Measurements from ENCODE around the gene TEX19.

Gene TEX19

DNA sequence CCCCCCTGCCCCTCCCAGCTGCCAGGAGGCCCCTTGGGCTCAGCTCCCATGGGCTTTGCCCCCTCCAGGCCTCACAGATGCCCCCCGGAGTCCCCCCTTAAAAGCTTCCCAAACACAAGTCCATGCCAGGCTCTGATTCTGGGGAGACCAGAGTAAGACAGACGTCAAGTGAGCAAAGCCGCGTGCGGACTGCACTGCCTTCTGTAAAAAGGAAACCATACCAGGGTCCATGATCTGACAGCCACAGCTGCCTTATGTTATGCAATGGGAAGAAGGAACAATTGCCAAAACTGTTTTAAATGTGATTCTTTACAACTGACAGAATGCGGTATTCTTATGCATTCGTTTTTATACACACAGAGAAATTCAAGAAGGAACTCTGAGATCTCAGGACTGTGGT is 41.2 kb downstream of the TEX19 start:
- Histone ChIP-seq H3K4me1 (ENCODE audit: control insufficient read depth in 5 of 5, insufficient read depth in 5 of 5, low read length in 5 of 5) (peaks cover 4 to 27% (median 25%) of the 10 kb centered on the region in 5 donors), H3K9ac (ENCODE audit: low read length in 5 of 5) (no peak overlapping the region), H3K27ac (ENCODE audit: low read depth, low read length) (no peak overlapping the region), H3K9me3 (ENCODE audit: control insufficient read depth in 5 of 5, low read length in 5 of 5) (no peaks in the 10 kb centered on the region), H3K4me3 (ENCODE audit: low read depth in 1 of 5, low read length in 5 of 5) (no peak overlapping the region), H3K27me3 (ENCODE audit: control insufficient read depth in 5 of 5, insufficient read depth in 4 of 5, low read length in 5 of 5) (no peaks in the 10 kb centered on the region), H3K36me3 (ENCODE audit: control insufficient read depth in 5 of 5, insufficient read depth in 5 of 5, low read length in 5 of 5) (peaks cover 0 to 19% (median 18%) of the 10 kb centered on the region in 5 donors)

DNA sequence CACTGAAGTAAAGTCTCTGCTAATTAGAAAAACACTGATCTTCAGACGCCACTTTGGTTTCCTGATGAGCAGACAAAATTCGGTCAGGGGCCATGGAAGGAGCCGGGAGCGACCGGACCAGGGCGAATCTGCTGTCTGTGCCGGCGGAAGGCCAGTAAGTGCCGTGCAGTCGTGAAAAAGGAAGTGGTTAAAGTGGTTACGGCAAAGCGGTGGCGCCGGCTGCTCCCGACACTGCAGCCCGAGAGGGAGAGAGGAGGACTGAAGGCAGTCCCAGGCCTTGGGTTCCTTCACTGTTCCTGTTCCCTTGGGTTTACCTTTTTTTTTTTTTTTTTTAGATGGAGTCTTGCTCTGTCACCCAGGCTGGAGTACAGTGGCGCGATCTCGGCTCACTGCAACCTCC is 41.8 kb downstream of the TEX19 start:
- peaks cover 0 to 19% (median 18%) of the 10 kb centered on the region in 5 donors for H3K36me3 ChIP-seq (ENCODE audit: control insufficient read depth in 5 of 5, insufficient read depth in 5 of 5, low read length in 5 of 5)
- no peak overlapping the region for H3K9ac ChIP-seq (ENCODE audit: low read length in 5 of 5)
- no peaks in the 10 kb centered on the region for H3K9me3 ChIP-seq (ENCODE audit: control insufficient read depth in 5 of 5, low read length in 5 of 5)
- H3K4me1 ChIP-seq (ENCODE audit: control insufficient read depth in 5 of 5, insufficient read depth in 5 of 5, low read length in 5 of 5) = peaks cover 4 to 27% (median 25%) of the 10 kb centered on the region in 5 donors
- no peak overlapping the region for H3K4me3 ChIP-seq (ENCODE audit: low read depth in 1 of 5, low read length in 5 of 5)
- H3K27me3 ChIP-seq (ENCODE audit: control insufficient read depth in 5 of 5, insufficient read depth in 4 of 5, low read length in 5 of 5) = no peaks in the 10 kb centered on the region
- H3K27ac ChIP-seq (ENCODE audit: low read depth, low read length) = no peak overlapping the region

DNA sequence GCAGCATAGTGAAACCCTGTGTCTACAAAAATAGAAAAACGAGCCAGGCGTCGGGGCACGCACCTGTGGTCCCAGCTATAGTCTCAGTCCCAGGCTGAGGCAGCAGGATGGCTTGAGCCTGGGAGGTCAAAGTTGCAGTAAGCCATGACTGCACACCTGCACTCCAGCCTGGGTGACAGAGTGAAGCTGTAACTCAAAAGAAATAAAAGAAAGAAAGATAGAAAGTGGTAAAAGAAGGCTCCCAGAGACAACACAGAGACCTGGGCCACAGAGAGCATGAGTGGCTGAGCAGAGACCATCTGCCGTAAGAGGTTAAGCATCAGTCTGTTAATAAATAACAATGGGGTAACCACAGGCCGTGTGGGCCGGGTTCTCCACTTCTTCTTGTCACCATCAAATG is 43.8 kb downstream of the TEX19 start:
- Histone ChIP-seq H3K9me3 (ENCODE audit: control insufficient read depth in 5 of 5, low read length in 5 of 5) (no peaks in the 10 kb centered on the region), H3K9ac (ENCODE audit: low read length in 5 of 5) (no peak overlapping the region), H3K4me1 (ENCODE audit: control insufficient read depth in 5 of 5, insufficient read depth in 5 of 5, low read length in 5 of 5) (peaks cover 2 to 18% (median 14%) of the 10 kb centered on the region in 5 donors), H3K4me3 (ENCODE audit: low read depth in 1 of 5, low read length in 5 of 5) (no peak overlapping the region), H3K36me3 (ENCODE audit: control insufficient read depth in 5 of 5, insufficient read depth in 5 of 5, low read length in 5 of 5) (peaks cover 0 to 29% (median 19%) of the 10 kb centered on the region in 5 donors), H3K27ac (ENCODE audit: low read depth, low read length) (no peak overlapping the region), H3K27me3 (ENCODE audit: control insufficient read depth in 5 of 5, insufficient read depth in 4 of 5, low read length in 5 of 5) (no peaks in the 10 kb centered on the region)

DNA sequence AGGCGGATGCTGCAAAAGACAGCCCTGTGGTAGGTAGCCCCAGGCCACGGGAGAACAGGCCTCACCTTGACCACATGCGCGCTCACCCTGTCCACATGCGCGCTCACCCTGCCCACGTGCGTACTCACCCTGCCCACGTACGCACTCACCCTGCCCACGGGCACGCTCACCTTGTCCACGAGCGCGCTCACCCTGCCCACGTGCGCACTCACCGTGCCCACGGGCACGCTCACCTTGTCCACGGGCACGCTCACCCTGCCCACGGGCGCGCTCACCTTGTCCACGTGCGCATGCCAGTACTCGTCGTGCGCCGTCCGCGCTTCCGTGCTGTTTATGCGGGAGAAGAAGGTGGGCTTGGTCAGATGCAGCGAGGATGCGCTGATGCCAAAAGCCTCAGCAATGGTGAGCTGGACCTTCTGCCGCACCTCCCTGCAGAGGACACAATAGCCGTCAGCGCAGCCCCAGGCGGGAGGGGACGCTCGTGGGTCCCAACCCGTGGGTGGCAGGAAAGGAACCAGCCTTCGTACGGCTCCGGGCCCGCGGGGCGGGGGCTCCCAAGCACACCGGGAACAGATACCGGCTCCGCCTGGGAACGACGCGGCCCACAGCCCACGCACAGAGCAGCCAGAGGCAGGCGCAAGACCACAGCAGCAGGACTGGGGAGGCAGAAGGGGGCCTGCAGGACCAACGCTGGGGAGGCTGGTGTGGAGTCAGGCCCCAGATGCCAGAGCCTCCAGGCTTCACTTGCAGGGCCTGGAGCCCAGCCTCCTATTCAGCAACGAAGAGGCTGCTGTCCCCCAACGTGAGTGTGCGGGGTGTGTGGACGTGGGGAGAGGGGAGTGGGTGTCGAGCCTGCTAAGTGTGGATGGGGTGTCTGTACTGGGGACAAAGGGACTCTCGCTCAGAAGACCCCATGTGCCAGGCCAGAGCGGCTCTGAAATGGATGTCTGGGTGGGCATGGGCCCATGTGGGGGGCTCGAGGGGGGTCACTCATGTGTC is 44.9 kb downstream of the TEX19 start:
- Histone ChIP-seq H3K27me3 (ENCODE audit: control insufficient read depth in 5 of 5, insufficient read depth in 4 of 5, low read length in 5 of 5) (no peaks in the 10 kb centered on the region), H3K9me3 (ENCODE audit: control insufficient read depth in 5 of 5, low read length in 5 of 5) (no peaks in the 10 kb centered on the region), H3K27ac (ENCODE audit: low read depth, low read length) (no peak overlapping the region), H3K9ac (ENCODE audit: low read length in 5 of 5) (no peak overlapping the region), H3K4me3 (ENCODE audit: low read depth in 1 of 5, low read length in 5 of 5) (no peak overlapping the region), H3K4me1 (ENCODE audit: control insufficient read depth in 5 of 5, insufficient read depth in 5 of 5, low read length in 5 of 5) (peaks cover 2 to 14% (median 13%) of the 10 kb centered on the region in 5 donors), H3K36me3 (ENCODE audit: control insufficient read depth in 5 of 5, insufficient read depth in 5 of 5, low read length in 5 of 5) (peaks cover 0 to 35% (median 24%) of the 10 kb centered on the region in 5 donors)

DNA sequence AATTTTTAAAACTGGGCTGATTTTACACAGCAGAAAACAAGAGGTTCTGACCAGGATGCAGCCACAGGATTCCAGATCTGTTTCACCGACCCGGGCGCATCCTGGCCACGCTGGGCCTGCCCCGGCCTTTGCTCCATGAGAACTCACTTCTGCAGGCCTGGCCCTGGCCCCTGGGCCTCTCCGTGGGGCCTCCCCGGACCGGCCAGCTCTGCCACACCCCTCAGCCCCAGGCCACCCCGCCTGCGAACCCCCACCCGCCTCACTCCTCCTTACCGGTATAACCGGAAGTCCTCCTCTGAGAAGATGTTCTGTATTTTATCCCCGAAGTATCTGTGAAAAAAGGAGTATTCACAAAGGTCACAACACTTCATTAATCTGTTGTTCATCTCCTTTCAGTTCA is 46.0 kb downstream of the TEX19 start:
- Histone ChIP-seq H3K36me3 (ENCODE audit: control insufficient read depth in 5 of 5, insufficient read depth in 5 of 5, low read length in 5 of 5) (peaks cover 0 to 41% (median 27%) of the 10 kb centered on the region in 5 donors), H3K4me3 (ENCODE audit: low read depth in 1 of 5, low read length in 5 of 5) (no peak overlapping the region), H3K27me3 (ENCODE audit: control insufficient read depth in 5 of 5, insufficient read depth in 4 of 5, low read length in 5 of 5) (no peaks in the 10 kb centered on the region), H3K9me3 (ENCODE audit: control insufficient read depth in 5 of 5, low read length in 5 of 5) (no peaks in the 10 kb centered on the region), H3K9ac (ENCODE audit: low read length in 5 of 5) (no peak overlapping the region), H3K4me1 (ENCODE audit: control insufficient read depth in 5 of 5, insufficient read depth in 5 of 5, low read length in 5 of 5) (peaks cover 0 to 3% (median 3%) of the 10 kb centered on the region in 5 donors), H3K27ac (ENCODE audit: low read depth, low read length) (no peak overlapping the region)

DNA sequence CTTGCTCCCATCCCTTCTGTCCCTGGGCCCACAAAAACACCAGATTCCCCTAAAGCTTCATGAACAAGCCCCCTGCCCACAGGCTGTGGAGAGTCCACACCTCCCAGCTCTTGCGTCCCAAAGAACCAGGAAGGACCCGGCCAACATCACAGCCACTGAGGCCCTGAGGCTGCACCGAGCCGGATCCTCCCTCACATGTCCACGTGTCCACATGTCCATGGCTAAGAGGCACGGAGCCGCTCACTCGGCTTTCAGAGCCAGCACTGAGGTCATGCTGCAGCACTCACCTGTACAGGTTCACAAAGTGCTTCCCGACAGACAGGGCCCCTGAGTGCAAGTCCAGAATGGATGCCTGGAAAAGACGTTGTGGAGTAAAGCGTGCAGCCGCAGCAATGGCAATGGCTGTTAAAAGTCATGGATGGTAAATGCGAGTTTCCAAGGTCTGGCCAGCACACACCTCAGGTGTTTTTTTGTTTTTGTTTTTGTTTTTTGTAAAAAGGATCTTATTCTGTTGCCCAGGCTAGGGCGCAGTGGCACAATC is 47.2 kb downstream of the TEX19 start:
- H3K9ac ChIP-seq (ENCODE audit: low read length in 5 of 5) = no peak overlapping the region
- no peaks in the 10 kb centered on the region for H3K4me1 ChIP-seq (ENCODE audit: control insufficient read depth in 5 of 5, insufficient read depth in 5 of 5, low read length in 5 of 5)
- H3K4me3 ChIP-seq (ENCODE audit: low read depth in 1 of 5, low read length in 5 of 5) = no peak overlapping the region
- H3K36me3 ChIP-seq (ENCODE audit: control insufficient read depth in 5 of 5, insufficient read depth in 5 of 5, low read length in 5 of 5) = peaks cover 0 to 43% (median 30%) of the 10 kb centered on the region in 5 donors
- no peaks in the 10 kb centered on the region for H3K27me3 ChIP-seq (ENCODE audit: control insufficient read depth in 5 of 5, insufficient read depth in 4 of 5, low read length in 5 of 5)
- H3K9me3 ChIP-seq (ENCODE audit: control insufficient read depth in 5 of 5, low read length in 5 of 5) = no peaks in the 10 kb centered on the region
- no peak overlapping the region for H3K27ac ChIP-seq (ENCODE audit: low read depth, low read length)

DNA sequence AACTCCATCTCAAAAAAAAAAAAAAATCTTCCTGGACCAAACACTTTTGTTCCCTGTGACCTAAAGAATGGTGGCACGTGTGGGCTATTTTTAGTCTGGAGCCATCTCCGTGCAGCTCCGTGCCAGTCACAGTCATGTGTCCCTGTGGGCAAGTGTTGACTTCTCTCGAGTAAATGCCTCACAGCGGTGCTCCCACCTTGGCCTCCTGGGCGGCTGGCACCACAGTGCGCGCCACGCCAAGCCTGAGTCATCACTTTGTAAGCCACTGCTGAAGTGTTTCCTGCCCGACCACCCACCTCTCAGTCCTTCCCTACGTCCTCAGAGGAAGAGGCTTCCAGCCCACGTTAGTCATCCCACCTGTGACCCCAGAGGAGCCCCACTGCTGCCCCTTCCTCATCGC is 48.2 kb downstream of the TEX19 start:
- Histone ChIP-seq H3K4me1 (ENCODE audit: control insufficient read depth in 5 of 5, insufficient read depth in 5 of 5, low read length in 5 of 5) (no peaks in the 10 kb centered on the region), H3K9me3 (ENCODE audit: control insufficient read depth in 5 of 5, low read length in 5 of 5) (no peaks in the 10 kb centered on the region), H3K27ac (ENCODE audit: low read depth, low read length) (no peak overlapping the region), H3K4me3 (ENCODE audit: low read depth in 1 of 5, low read length in 5 of 5) (no peak overlapping the region), H3K27me3 (ENCODE audit: control insufficient read depth in 5 of 5, insufficient read depth in 4 of 5, low read length in 5 of 5) (no peaks in the 10 kb centered on the region), H3K9ac (ENCODE audit: low read length in 5 of 5) (no peak overlapping the region), H3K36me3 (ENCODE audit: control insufficient read depth in 5 of 5, insufficient read depth in 5 of 5, low read length in 5 of 5) (peaks cover 0 to 46% (median 28%) of the 10 kb centered on the region in 5 donors)

DNA sequence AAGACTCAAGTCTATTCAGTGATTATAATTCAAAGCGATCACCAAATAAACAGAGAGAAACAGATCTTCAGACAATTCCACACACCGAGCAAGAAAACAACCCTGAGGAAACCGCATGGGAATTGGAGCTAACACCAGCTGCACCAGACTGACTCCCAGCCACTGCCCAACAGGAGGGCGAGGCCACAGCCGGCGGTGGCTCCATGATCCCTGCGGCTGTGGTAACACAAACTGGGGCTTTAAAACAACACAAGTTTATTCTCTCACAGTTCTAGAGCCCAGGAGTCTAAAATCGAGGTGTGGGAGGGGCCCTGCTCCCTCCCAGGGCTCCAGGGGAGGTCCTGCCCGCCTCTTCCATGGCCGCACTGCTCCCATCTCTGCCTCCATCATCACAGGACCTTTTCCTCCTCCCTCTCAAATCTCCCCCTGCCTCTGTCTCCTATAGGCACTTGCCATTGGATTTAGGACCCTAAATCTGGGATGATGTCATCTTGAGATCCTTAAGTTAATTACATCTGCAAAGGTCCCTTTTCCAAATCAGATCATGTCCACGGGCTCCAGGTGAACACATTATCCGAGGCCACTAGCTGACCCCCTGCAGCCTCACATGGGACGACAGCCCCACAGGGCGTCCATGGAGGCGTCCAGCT is 49.4 kb downstream of the TEX19 start:
- no peak overlapping the region for H3K27ac ChIP-seq (ENCODE audit: low read depth, low read length)
- H3K9me3 ChIP-seq (ENCODE audit: control insufficient read depth in 5 of 5, low read length in 5 of 5) = no peaks in the 10 kb centered on the region
- peaks cover 0 to 41% (median 24%) of the 10 kb centered on the region in 5 donors for H3K36me3 ChIP-seq (ENCODE audit: control insufficient read depth in 5 of 5, insufficient read depth in 5 of 5, low read length in 5 of 5)
- H3K27me3 ChIP-seq (ENCODE audit: control insufficient read depth in 5 of 5, insufficient read depth in 4 of 5, low read length in 5 of 5) = no peaks in the 10 kb centered on the region
- H3K4me3 ChIP-seq (ENCODE audit: low read depth in 1 of 5, low read length in 5 of 5) = no peak overlapping the region
- no peak overlapping the region for H3K9ac ChIP-seq (ENCODE audit: low read length in 5 of 5)
- H3K4me1 ChIP-seq (ENCODE audit: control insufficient read depth in 5 of 5, insufficient read depth in 5 of 5, low read length in 5 of 5) = no peaks in the 10 kb centered on the region

DNA sequence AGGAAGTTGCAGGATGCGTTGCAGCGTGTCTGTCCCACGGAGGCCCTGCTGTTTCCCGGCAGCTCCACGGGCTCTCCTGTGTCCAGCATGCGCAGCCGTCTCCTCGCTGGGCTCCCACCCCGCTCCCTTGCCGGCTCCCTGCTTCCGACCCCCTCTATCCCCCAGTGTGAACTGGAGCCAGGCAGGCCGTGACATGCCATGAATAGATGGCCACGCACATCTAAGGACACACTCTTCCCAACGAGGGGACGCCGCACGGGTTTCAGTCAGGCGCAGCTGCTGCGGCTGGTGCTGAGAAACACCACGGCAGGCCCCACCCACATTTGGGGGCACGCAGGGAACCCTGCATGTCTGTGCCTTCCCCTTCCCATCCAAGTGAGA is 49.9 kb downstream of the TEX19 start:
- no peak overlapping the region for H3K27ac ChIP-seq (ENCODE audit: low read depth, low read length)
- H3K27me3 ChIP-seq (ENCODE audit: control insufficient read depth in 5 of 5, insufficient read depth in 4 of 5, low read length in 5 of 5) = no peaks in the 10 kb centered on the region
- no peaks in the 10 kb centered on the region for H3K4me1 ChIP-seq (ENCODE audit: control insufficient read depth in 5 of 5, insufficient read depth in 5 of 5, low read length in 5 of 5)
- no peak overlapping the region for H3K9ac ChIP-seq (ENCODE audit: low read length in 5 of 5)
- H3K9me3 ChIP-seq (ENCODE audit: control insufficient read depth in 5 of 5, low read length in 5 of 5) = no peaks in the 10 kb centered on the region
- no peak overlapping the region for H3K4me3 ChIP-seq (ENCODE audit: low read depth in 1 of 5, low read length in 5 of 5)
- H3K36me3 ChIP-seq (ENCODE audit: control insufficient read depth in 5 of 5, insufficient read depth in 5 of 5, low read length in 5 of 5) = peaks cover 0 to 36% (median 18%) of the 10 kb centered on the region in 5 donors

All from subcutaneous abdominal adipose tissue (tissue), 5 donors.